Suprapubic skin (tissue), 4 donors: ENCODE data around the gene CDH6.

Source experiments
- CTCF ChIP-seq, 2 donors: fragments of 200-600 bp in 1 of 2; fragments of 450-650 bp in 1 of 2; sonication (generic) in 1 of 2; IDR thresholded peaks; one replicate each; pipeline ENCODE4 v1.5.1; 2016 to 2019; ENCODE audit warnings: antibody characterized with exemption in 2 of 2, mild to moderate bottlenecking in 1 of 2, moderate library complexity in 1 of 2
- EP300 ChIP-seq: sonication (generic); formaldehyde crosslinking; IDR thresholded peaks from one replicate; pipeline ENCODE4 v1.6.1; 2017; ENCODE audit warnings: antibody characterized with exemption
- POLR2A ChIP-seq, 2 donors: fragments of 450-650 bp; IDR thresholded peaks; one replicate each; pipeline ENCODE4 v1.6.1; 2017; ENCODE audit warnings: antibody characterized with exemption in 2 of 2, mild to moderate bottlenecking in 2 of 2, moderate library complexity in 2 of 2
- POLR2AphosphoS5 ChIP-seq, 3 donors: sonication (generic); formaldehyde crosslinking; IDR thresholded peaks; one replicate each; pipeline ENCODE4 v1.6.1; 2017; ENCODE audit warnings: antibody characterized with exemption in 3 of 3

GRCh38 chr5:31231177-31231838 lies 37.8 kb downstream of the CDH6 start:
- no peak for TF ChIP-seq CTCF (IDR thresholded peaks at IDR 0.05)
- TF ChIP-seq POLR2A (IDR thresholded peaks at IDR 0.05) = no peak
- TF ChIP-seq POLR2AphosphoS5 (IDR thresholded peaks at IDR 0.05) = no peak
- no peak for TF ChIP-seq EP300
